GM10248 (cell line): ENCODE results near the gene ABLIM2.

ENCODE experiments used
- CTCF ChIA-PET: fragments of 300-600 bp; sonication (Branson Sonifier 250); formaldehyde crosslinking; extraction: SDS; loops from one replicate; lab custom pipeline; 2021; ENCODE audit warnings: antibody characterized with exemption; lab: Yijun Ruan, JAX
- POLR2A ChIA-PET: fragments of 350-650 bp; sonication (Branson Sonifier 250); formaldehyde crosslinking; extraction: SDS; loops from one replicate; lab custom pipeline; 2020; ENCODE audit warnings: antibody characterized with exemption; lab: Yijun Ruan, JAX
- DNase-seq: peaks from one replicate; pipeline ENCODE4 v3.0.0; 2012; ENCODE audit errors: extremely low spot score
- TF ChIP-seq, protein P1 (sequence below): IDR thresholded peaks from 2 replicates; pipeline ENCODE4 v1.5.1; 2012; ENCODE audit warnings: mild to moderate bottlenecking, low read depth; ENCODE audit errors: extremely low read depth, missing control alignments, control extremely low read depth

Gene ABLIM2

DNA sequence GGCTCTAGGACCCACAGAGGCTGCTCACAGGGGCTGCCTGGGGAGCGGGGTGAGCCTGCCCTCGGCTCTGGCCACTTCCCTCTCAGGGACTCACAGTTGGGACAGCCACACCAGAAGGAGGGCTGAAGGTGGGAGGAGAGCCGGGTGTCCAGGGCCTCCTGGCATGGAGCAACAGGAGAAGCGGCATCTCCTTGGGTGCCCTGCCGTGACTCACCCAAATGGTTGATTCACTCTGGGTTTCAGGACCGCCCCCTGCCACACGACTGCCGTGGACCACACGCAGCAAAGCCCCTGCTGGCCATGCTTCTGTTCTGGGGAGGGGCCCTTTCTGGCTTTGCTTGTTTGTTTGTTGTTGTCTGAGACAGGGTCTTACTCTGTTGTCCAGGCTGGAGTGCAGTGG is 132.9 kb downstream of the ABLIM2 start:
- no peak for DNase-seq
- ChIA-PET CTCF (no interaction called here), POLR2A (no interaction called here)
- TF ChIP-seq, protein P1, sequence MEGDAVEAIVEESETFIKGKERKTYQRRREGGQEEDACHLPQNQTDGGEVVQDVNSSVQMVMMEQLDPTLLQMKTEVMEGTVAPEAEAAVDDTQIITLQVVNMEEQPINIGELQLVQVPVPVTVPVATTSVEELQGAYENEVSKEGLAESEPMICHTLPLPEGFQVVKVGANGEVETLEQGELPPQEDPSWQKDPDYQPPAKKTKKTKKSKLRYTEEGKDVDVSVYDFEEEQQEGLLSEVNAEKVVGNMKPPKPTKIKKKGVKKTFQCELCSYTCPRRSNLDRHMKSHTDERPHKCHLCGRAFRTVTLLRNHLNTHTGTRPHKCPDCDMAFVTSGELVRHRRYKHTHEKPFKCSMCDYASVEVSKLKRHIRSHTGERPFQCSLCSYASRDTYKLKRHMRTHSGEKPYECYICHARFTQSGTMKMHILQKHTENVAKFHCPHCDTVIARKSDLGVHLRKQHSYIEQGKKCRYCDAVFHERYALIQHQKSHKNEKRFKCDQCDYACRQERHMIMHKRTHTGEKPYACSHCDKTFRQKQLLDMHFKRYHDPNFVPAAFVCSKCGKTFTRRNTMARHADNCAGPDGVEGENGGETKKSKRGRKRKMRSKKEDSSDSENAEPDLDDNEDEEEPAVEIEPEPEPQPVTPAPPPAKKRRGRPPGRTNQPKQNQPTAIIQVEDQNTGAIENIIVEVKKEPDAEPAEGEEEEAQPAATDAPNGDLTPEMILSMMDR = no peak

DNA sequence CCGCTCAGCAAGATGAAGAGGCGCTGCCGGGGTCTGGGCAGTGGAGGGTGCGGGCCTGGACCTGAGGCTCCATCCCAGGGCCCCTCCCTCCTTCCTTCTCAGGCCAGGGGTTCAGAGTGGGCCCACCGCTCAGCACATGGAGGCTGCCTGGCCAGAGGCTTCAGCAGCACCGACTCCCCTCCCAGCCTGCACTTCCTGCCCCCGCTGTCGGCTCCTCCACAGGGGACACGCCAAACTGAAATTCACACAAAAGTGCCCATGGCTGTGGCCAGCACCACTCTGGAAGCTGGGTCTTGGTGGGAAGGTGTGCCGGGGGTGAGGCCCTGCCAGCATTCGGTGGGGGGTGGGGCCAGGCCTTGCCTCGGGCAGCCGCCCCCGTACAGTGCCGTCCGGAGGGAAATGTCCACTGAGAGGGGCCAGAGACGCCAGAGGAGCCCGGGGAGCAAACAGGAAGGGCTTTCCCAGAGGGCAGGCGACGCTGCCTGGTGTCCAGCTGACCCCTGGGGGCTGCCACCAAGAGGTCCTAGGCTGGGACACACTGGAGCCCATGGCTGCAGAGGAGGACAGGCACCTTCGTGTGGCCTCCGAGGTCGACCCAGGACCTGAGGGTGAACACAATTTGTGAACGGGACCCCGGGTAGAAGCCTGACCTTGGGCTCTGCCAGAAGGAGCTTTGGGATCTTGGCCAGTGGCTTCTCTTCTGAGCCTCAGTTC is 134.4 kb downstream of the ABLIM2 start:
- POLR2A ChIA-PET = no interaction called here
- DNase-seq = no peak
- CTCF ChIA-PET = no interaction called here
- TF ChIP-seq, protein P1 = no peak

DNA sequence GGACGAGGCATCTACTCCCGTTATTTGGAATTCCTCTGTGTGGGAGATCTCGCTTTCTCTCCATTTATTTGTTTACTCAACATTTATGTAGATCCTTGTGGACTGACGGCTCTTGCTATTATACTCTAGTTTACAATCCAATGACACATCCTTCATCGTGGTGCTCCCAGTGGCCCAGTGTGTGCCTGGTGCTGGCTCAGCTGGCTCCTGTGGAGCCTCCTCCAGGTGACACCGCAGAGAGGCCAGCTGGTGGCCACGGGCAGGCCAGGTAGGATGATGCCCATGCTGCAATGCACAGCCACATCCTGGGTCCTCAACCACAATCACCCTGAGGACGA is 134.9 kb downstream of the ABLIM2 start:
- CTCF ChIA-PET = no interaction called here
- DNase-seq = no peak
- TF ChIP-seq, protein P1 = no peak
- POLR2A ChIA-PET = no interaction called here

DNA sequence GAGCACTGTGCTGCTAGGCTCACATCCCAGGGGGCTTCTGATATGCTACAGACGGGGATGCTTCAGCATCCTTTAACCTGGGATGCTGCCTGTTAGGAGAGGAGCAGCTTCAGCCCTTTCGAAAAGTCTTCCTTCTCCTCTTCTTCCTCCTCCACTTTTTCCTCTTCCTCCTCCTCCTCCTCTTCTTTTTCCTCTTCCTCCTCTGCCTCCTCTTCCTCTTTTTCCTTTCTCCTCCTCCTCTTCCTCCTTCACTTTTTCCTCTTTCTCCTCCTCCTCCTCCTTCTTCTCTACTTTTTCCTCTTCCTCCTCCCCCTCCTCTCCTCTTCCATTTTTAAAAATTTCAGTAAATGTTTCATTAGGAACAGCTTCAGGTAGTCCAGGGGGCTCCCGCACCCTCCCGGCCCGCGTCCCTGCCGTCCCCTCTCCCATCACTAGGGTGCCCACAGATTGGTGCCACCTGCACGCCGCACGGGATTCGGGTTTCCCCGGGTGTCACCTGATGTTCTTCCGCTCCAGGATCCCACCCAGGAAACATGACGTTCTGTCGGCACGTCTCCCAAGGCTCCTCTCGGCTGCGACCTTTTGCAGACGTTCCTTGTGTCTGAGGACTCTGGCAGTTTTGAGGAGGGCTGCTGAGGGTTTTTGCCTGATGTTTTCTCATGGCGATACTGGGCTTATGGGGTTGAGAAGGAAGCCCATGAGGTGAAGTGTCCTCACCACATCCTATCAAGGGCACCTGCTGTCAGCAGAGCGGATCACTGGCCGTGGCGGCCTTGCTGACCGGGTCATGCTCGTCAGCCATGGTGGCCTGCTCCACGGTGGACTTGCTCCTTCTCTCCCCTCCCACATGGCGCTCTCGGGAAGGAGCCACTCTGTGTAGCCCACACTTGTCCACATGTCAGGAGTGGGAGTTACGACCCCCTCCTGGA is 135.6 kb downstream of the ABLIM2 start:
- DNase-seq = no peak
- POLR2A ChIA-PET = no interaction called here
- CTCF ChIA-PET = no interaction called here
- TF ChIP-seq, protein P1 = no peak

DNA sequence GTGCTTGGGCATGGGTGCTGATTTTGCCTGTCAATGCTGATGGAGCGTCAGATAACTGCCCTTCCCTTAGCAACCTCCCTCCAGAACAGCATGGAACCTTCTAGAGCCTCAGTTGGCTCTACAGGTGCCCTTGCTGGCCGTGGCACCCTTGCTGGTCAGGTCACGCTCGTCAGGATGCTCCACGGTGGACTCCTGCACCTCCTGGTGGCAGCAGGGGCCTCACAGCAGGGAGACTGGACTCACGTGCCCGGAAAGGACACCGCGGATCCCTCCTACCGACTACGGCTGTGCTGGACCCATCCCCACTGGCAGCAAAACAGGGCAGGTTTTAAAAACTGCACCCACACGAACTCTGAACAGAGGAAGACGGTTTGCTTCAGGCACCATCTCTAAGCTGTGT is 136.8 kb downstream of the ABLIM2 start:
- CTCF ChIA-PET = no interaction called here
- POLR2A ChIA-PET = no interaction called here
- DNase-seq = no peak
- TF ChIP-seq, protein P1 = no peak

DNA sequence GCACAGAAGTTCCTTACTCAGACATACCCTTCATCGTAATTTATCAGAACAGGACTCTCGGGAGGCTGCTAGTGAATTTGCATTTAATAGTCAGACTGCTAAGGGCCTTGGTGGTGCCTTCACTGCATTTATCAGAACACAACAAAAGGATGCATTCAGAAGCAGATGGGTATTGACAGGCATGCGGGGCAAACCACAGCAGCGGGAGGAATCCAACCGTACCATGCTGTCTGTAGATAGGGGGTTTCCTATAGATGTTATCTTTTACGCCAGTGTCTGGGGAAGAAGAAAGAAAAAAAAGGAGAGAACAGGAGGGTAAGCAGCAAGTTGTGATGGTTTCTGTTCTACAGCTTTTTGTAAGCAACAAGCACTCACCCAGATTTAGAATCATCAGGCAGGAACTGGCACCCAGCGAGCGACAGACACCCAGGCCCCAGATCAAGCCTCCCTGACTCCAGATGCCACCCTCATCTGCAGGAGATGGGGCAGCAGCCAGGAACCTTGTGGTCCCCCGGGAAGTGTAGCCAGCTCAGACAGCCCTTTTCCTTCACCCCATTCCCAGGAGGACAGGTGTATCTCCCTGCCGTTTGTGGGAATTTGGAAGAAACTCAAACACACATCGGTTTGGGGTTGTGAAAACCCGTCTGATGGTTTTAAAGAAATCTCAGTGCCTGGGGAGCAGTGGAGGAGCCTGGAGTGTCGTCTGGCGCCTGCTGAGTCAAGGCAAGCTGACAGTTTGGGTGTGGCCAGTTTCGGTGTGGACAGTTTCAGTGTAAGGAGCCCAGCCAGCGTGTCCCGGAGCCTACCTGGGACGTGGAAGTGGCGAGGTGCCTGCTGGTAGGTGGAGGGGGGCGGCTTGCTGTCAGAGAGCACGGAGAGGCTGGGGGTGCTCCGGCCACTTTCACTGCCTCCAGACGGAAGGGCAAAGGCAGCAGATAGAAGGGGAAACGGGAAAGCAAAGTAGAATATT is 138.9 kb downstream of the ABLIM2 start:
- TF ChIP-seq, protein P1 = no peak
- POLR2A ChIA-PET = no interaction called here
- CTCF ChIA-PET = no interaction called here
- DNase-seq = no peak
